Renal cortical epithelial cell (primary cell): Measurements from ENCODE around the gene TPST1. TPM values are rescaled to one million over a fixed set of nuclear protein-coding genes. Genes with fewer than 3 reads are reported as not detected.
A peak's percentile ranks its signal among the peaks of the same experiment; 100 is the strongest.
"Not testable (repeated sequence)": the region's sequence is repeated elsewhere in the genome, so short reads cannot be mapped to it uniquely, and the experiment has no call there.

Source experiments
- DNase-seq: peaks from one replicate; pipeline ENCODE4 v3.0.0-alpha.2; 2011; ENCODE audit warnings: low read depth
- total RNA-seq: library from RNA; depleted of rRNA; stranded (reverse); fragments of >200 nt; gene quantifications from 2 replicates; pipeline ENCODE4 v1.2.3, GENCODE V29; 2014

Gene TPST1
- total RNA-seq, 1 donor from 2014 or later: 82.1 TPM

DNA sequence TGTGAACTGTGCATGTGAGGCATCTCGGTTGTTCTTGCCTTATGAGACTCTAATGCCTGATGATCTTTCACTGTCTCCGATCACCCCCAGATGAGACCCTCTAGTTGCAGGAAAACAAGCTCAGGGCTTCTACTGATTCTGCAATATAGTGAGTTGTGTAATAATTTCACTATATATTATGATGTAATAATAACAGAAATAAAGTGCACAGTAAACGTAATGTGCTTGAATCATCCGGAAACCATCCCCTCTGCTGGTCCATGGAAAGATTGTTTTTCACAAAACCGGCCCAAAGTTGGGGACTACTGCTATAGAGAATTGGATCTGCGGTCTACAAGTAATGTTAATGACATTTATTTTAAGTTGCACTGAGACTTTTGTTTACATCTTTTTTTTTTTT, 126.7 kb downstream of the TPST1 start:
- DNase-seq: no peak

DNA sequence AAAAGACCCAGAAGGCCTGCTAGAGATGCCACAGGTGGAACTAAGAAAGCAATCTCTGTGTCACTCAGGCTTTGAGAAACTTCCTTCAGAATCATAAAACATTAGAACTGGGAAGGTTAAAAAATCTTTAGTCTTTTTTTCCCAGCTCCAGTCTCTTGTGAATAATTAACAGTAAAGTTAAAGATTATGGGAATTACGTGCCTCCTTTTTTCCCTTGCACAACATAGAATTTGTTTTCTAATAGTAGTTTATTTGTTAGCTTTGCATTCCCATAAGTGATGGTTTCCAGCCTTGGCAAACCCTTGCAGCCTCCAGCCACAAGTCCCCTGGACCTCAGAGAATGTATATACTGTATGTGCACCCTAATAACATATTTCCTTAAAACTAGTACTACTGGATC, 128.3 kb downstream of the TPST1 start:
- peak; percentile 87 for DNase-seq

DNA sequence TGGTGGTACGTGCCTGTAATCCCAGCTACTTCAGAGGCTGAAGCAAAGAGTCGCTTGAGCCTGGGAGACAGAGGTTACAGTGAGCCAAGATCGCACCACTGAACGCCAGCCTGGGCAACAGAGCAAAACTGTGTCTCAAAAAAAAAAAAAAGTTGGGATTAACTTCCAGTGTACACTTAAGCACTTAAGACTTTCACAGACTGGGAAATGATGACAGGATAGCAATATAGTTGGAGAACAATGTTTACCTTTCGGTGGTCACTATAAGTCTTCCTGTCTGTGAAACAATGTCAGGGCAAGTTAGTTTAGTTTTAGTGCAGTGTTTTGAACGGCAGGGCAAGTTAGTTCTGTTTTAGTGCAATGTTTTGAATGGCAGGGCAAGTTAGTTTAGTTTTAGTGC, 130.2 kb downstream of the TPST1 start:
- no peak for DNase-seq

DNA sequence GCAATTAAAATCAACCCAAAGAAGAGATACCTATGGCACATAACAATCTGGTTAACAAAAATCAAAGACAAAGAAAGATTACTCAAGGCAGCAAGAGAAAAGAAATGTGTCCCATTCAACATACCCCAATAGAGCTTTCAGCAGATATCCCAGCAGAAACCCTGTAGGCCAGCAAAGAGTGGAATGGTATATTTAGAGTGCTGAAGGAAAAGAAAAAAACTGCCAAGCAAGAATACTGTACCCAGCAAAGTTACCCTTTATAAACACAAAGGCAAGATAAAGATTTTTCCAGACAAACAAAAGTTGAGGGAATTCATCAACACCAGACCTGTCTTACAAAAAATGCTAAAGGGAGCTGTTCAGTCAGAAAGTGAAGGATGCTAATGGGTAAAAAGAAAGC, 131.6 kb downstream of the TPST1 start:
- no peak for DNase-seq

DNA sequence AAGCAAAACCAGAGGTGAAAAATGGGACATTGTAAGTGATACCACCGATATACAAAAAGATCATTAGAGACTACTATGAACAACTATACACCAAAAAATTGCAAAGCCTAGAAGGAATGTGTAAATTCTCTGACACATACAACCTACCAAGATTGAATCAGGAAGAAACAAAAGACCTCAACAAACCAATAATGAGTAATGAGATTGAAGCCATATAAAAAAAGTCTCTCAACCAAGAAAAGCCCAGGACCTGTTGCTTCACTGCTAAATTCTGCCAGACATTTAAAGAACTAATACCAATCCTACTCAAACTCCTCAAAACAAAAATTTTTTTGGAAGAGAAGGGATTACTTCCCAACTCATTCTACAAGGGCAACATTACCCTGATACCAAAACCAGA, 134.0 kb downstream of the TPST1 start:
- peak; percentile 16 for DNase-seq

DNA sequence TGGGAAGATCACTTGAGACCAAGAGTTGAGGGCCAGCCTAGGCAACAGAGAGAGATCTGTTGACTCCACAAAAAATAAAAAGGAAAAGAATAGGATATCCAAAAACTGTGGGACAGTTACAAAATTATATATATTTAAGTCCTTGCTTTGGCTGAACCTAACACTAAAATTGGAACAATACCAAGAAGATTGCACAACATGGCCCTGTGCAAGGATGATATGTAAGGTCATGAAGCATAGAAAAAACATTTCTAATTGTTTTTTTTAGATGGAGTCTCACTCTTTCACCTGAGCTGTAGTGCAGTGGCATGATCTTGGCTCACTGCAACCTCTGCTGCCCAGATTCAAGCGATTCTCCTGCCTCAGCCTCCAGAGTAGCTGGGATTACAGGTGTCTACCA, 139.0 kb downstream of the TPST1 start:
- peak; percentile 74 for DNase-seq

DNA sequence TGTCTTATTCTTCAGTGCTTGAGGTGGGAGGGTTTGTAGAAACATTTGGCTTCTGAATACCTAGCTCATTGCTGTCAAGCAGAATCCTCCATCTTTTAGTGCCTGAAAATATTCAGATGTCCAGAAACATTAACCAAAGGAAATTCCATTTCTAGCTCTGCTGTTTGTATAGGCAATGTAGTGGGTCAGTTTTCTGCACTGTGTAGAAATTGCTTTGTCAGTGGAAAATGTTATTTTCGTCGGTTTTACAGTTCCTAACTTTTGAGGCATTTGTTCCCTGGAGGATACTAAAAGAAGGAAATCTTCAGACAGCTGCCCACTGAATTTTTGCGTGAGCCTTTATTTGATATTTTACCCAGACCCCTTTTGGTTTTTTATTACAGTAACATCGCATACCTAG, 143.4 kb downstream of the TPST1 start:
- DNase-seq: peak; percentile 20

DNA sequence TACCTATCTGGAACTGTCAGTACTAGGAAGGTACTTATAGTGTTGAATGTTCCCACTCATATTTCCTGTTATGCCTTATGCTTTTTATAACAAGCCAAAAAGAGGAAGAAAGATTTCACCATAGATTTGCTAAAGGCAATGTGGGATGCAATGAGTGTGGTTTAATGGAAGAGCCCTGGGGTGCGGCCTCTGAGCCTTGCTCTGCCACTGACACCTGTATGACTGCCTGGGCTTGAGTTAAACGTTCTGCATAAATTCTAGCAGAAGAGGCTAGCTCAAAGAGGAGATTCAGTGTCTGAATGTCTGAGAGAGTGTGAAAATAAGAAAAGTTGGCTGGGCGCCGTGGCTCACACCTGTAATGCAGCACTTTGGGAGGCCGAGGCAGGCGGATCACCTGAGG, 143.8 kb downstream of the TPST1 start:
- no peak for DNase-seq

DNA sequence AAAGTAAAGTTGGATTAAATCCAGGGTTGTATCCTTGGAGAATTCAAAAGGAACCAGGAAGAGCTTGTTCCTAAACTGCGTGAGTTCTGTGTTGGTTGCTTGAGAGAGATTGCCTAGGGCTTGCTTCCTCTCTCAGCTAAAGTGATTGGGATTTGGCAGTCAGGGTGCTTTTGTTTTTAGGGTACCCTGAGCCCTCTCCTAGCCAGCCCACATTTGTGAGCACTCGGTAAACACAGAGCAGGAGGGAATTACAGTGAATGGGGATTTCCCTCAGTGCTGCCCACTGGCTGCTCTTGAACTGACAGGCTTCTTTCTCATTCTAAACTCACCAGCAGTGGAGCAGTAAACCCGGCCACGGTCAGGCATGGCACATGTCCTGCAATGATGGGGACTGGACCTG, 146.9 kb downstream of the TPST1 start:
- DNase-seq: peak; percentile 51

DNA sequence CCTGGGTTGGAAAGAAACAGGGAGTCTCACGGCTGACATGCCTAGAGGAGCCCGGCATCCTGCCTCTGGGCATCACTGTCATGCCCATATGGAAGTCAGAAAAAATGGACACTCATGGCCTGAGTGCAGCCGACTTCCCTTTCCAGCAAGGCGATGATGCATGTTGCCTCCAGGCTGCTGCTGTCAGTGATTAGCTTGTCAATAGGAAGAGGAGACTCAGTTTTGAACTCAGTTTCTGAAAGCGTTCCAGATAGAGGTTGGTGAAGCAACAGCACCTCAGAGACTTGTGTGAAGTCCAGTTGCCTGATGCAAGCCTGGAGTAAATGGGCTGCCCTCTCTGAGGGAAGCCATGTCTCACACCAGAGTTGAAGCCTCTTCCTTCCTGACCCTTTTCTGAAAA, 148.4 kb downstream of the TPST1 start:
- DNase-seq: peak; percentile 56

DNA sequence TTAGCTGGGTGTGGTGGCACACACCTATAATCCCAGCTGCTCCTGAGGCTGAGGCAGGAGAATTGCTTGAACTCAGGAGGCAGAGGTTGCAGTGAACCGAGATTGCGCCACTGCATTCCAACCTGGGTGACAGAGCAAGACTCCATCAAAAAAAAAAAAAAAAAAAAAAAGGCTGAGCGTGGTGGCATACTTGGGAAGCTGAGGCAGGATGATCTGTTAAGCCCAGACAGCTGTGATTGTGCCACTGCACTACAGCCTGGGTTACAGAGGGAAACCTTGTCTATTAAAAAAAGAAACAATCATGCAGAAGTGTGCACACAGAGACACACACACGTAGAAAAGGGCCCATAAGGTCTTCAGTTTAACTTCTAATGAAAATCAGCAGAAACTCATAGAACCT, 150.6 kb downstream of the TPST1 start:
- peak; percentile 17 for DNase-seq

DNA sequence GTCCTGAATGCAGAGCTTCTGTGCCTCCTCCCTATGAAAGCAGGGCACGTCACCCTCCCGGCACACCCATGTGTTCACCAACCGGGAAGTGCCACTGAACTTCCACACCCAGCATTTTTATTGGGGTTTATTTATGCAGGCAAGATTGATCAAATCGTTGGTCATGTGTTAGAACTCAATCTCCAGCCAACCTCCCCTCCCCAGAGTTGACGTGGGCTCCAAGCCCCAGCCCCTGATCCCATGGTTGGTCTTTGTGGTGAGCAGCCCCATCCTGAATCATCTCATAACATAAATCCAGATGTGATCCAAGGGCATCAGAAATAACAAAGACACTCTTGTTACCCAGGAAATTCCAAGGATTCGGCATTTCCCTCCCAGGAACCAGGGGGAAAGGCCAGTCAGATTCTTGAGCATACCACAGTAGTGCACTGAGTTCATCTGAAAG, 151.2 kb downstream of the TPST1 start:
- no peak for DNase-seq

DNA sequence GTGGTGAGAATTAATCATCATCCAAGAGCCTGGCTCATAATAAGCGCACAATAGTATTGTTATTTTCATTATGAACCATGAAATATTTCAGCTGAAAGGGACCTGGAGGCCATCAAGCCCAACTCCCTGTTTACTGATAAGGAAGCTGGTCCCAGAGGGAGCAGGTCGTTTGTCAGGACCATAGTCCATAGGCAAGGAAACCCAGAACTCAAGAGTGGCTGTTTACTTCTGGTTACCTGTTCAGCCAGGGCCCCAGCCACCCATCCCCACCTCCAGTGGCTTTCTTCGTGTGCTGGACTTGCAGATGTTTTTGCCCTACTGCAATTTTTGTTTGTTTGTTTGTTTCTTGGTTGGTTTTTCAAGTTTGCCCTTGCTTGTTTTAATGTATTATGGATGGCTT, 152.0 kb downstream of the TPST1 start:
- DNase-seq: no peak

DNA sequence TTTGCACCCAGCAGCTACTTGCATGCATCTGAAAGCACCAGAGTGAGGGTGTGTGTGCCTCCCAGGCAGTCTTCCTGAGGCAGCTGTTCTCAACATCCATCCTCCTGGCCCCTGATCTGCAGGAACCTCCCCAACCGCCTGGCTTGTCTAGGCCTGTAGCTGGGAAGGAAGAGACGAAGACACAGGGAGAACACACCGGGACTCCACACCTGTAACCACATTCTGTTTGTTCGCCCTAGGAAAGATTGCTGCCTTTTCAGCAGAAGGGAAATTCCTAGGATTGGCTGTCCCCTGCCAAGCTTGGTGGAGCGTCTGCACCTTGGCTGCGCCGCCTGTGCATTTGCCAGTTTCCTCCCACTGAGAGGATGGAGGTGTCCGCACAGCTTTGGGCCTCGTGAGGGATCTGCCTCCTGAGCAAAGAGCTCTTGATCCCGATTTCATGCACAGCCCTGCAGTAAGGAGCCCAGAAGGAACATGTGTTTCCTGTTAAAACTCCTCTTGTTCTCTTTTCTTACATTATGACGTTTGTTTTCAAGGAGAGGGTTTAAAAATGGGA, 154.6 kb downstream of the TPST1 start:
- DNase-seq: no peak

DNA sequence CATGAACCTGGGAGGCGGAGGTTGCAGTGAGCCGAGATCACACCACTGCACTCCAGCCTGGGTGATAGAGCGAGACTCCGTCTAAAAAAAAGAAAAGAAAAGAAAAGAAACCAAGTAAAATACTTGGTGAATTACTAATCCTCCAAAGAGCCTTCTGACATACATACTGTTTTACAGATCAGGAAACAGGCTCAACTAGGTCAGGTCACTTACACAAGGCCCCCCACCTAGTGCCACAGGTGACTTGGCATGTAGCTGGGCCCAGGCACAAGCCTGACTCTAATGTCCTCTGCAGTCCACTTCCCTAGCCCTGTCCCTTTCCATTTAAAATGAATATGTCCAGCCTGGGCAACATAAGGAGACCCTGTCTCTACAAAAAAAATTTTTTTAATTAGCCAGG, 157.0 kb downstream of the TPST1 start:
- peak; percentile 18 for DNase-seq

DNA sequence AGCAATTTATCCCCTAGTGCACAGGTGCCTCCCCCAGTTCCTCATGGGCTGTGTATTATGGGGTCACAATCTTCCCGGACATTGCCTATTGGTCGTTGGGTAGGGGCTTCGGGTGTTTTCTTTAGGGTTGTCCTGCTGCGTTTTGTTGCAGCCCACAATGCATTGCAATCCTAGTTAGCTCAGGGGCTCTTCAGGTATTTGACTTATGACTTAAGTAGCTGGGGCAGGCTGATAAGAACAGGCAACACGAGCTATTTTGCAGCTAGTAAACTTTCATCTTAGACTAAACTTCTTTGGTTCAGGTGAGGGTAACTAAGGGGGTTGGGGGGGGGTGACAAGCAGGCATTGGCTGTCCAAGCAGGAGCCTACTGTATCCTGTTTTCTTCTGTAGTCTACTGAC, 158.5 kb downstream of the TPST1 start:
- DNase-seq: no peak

DNA sequence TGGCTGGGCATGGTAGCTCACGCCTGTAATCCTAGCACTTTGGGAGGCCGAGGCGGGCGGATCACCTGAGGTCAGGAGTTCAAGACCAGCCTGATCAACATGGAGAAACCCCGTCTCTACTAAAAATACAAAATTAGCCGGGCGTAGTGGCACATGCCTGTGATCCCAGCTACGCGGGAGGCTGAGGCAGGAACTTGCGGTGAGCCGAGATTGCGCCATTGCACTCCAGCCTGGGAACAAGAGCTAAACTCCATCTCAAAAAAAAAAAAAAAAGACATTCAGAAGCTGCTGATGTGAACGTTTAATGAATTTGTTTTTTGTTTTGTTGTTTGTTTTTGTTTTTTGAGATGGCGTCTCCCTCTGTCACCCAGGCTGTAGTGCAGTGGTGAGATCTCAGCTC, 159.9 kb downstream of the TPST1 start:
- not testable (repeated sequence) for DNase-seq

DNA sequence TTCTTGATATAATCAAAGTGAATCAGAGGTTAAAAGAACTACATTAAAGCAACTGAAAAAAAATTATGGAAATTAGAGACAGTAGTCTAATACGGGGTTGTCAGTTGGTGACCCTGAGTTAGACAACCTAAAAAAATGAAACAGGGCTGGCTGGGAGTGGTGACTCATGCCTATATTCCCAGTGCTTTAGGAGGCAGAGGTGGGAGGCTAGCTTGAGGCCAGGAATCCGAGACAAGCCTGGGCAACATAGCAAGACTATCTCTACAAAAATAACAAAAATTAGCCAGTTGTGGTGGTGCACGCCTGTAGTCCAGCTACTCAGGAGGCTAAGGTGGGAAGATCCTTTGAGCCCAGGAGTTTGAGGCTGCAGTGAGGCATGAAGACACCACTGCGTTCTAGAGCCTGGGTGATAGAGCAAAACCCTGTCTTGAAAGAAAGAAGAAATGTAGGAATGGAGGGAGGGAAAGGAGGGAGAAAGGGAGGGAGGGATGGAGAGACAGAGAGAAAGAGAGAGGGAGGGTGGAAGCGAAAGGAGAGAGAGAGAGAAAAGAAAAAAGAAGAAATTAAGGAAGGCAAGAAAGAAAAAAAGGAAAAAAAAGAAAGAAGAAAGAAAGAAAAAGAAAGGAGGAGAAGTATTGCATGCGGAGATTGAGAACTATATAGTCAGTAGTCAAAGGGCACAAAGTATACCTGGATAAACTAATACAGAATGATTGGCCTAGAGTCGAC, 166.1 kb downstream of the TPST1 start:
- DNase-seq: no peak

DNA sequence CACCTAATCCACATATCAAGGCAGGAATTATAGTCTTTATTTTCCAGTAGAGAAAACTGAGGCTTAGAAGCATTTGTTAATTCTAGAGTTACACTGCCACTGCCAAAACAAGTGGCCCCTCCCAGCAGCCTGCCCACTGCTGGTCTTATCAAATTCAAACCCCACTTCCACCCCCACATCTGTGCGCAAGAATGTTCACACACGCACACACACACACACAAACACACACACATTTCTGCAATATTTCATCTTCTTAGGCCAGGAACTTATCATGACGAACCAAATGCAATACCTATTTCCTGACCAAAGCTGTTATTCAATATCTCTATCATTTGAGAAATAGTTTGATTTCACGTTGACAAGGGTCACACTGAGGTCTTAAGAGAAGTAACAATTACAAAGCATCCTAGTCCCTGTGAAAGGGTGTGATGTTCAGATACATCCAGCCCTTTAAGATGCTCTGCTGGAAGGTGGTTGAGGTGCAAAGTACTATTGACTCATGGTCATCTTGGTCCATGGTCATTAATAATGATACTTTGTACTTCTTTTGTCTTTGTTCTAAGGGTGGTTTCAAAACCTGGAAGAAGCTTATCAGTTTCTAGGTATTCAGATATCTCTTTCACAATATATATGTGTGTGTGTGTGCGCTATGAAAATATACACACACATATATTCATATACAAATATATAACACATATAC, 169.2 kb downstream of the TPST1 start:
- not testable (repeated sequence) for DNase-seq

DNA sequence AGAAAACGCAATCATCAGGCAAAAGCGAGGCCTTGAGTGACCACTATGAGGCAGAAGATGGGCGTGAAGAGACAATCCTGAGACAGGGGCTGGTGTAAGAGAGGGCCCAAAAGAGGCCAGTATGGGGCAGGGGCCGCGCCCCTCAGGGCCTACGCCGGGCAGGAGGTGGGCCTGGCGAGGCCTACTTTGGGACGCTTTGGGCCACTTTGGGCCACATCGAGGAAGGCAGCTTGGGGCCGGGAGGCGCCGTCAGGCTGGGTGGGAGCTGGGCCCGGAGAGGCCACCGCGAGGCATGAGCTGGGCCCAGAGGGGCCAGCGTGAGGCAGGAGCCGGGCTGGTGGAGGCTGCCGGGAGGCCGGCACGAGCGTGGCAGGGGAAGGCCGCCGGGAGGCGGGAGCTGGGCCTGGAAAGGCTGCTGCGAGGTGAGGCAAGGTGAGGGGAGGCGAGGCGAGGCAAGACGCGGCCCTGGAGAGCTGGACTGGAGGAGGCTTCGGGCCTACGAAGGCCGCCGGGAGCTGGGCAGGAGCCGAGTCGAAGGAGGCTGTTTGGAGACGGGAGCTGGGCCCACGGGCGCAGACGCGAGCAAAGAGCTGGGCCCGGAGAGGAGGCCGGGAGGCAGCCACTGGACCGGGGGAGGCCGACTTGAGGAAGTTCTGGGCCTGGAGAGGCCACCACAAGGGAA, 171.3 kb downstream of the TPST1 start:
- DNase-seq: no peak

DNA sequence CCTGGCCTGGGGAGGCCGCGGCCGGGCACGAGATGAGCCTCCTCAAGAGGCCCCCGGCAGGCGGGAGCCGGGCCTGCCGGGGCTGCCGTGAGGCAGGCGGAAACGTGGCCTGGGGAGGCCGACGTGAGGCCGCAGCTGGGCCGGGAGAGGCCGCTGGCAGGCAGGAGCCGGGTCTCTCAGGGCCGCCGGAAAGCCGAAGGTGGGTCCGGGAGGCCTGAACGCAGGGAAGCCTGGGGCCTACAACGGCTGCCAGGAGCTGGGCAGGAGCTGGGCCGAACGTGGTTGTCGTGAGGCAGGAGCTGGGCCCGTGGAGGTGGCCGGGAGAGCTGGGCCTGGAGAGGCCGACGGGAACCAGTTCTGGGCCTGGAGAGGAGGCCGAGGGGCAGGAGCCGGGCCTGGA, 171.9 kb downstream of the TPST1 start:
- DNase-seq: no peak

DNA sequence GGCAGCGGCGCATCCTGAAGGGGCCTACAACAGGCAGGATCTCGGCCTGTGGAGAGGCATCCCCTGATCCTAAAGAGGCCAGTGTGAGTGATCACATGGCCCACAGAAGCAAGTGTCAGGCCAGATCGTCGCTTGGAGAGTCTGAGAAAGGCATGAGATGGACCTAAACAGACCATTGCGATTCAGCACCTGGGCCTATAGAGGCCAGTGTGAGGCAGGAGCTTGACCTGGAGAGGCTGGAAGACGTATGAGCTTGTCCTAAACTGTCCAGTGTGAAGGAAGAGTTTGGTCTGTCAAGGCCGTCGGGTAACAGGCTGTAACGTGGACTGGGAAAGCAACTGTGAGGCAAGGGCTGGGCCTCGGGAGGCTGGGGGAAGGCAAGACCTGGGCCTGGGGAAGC, 172.6 kb downstream of the TPST1 start:
- DNase-seq: no peak
